AG10803 (cell line): ENCODE measurements around the gene IGFBP4.

Experiments
- DNase-seq: peaks from one replicate; pipeline ENCODE4 v3.0.0; 2010; ENCODE audit warnings: low read depth
- H3K4me3 ChIP-seq: 2 replicates; pipeline ENCODE4 v1.5.1; 2011; ENCODE audit warnings: mild to moderate bottlenecking, low read length, control low read depth
- TF ChIP-seq, protein P1 (sequence below): conservative IDR thresholded peaks from 2 replicates; pipeline ENCODE4 v1.5.1; 2011; ENCODE audit warnings: mild to moderate bottlenecking, low read length, control low read depth, inconsistent platforms

The IGFBP4 gene

DNA sequence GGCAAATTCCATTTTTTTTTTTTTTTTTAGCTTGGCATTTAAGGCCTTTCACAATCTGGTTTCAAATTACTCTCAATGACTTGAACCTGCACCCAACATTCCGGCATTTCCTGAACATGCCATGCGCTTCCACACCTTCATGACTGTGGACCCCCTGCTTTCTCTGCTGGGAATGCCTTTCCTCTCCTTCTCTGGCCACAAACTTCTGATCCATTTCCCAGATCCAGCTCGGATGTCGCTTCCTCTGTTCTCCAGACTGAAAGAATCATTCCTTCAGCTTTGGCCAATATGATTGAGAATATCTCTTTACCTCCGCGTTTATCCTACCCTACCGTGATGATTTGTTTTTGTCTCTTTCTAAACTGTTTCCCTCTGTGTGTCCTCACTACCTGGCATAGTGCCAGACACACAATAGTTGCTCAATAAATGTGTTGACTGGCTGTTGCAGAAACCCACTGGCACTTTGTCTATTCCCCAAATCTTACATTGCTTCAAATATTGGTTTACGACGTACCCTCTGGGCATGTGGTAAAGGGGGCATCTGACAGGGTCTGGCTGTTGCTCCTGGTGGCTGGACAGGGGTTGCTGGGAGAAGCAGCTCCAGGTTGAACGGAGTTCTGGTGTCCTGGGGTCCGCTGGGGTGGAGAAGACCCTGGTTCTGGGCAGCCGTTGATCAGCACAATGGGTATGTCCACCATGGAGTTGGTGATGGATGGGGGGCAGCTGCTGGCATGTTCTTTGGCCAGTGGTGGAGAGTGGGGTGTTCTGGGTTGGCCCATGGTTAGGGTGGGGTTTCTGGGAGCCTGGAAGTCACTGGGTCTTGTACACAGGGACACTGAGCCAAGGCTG, 43.5 kb downstream of the IGFBP4 start:
- TF ChIP-seq, protein P1, sequence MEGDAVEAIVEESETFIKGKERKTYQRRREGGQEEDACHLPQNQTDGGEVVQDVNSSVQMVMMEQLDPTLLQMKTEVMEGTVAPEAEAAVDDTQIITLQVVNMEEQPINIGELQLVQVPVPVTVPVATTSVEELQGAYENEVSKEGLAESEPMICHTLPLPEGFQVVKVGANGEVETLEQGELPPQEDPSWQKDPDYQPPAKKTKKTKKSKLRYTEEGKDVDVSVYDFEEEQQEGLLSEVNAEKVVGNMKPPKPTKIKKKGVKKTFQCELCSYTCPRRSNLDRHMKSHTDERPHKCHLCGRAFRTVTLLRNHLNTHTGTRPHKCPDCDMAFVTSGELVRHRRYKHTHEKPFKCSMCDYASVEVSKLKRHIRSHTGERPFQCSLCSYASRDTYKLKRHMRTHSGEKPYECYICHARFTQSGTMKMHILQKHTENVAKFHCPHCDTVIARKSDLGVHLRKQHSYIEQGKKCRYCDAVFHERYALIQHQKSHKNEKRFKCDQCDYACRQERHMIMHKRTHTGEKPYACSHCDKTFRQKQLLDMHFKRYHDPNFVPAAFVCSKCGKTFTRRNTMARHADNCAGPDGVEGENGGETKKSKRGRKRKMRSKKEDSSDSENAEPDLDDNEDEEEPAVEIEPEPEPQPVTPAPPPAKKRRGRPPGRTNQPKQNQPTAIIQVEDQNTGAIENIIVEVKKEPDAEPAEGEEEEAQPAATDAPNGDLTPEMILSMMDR, result no peak
- DNase-seq, result peak; percentile 90
- H3K4me3 ChIP-seq, result peak overlapping the region; percentile 43

DNA sequence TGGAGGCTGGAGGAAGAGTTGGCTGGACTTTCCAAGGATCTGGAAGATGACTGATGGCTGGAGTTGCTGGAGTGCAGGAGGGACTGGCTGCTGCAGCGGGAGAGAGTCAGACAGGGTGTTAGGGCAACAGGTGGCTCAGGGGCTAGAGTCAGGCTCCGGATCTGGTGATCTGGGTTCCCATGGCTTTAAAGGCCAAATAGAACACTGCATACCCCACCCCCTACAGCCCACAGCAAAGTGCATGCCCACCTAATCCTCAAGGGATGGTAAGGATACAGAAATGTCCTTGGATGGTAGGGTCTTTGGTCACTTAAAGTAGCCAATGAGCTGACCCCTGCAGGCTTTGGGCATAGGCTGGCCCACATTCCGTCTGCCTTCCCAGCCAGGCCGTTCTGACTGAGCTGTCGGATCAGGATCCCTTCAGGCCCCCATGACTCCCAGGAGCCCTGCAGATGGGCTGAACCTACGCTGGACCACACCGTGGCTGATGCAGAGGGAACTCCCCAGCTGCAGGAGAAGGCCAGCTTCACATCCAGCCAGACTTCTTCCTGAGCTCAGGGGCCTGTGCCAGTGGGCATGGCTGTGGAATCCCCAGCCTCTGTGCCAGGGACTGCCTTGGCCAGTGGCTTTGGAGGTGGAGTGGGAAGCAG, 44.2 kb downstream of the IGFBP4 start:
- no peak overlapping the region for H3K4me3 ChIP-seq
- no peak for DNase-seq
- TF ChIP-seq, protein P1, result no peak

DNA sequence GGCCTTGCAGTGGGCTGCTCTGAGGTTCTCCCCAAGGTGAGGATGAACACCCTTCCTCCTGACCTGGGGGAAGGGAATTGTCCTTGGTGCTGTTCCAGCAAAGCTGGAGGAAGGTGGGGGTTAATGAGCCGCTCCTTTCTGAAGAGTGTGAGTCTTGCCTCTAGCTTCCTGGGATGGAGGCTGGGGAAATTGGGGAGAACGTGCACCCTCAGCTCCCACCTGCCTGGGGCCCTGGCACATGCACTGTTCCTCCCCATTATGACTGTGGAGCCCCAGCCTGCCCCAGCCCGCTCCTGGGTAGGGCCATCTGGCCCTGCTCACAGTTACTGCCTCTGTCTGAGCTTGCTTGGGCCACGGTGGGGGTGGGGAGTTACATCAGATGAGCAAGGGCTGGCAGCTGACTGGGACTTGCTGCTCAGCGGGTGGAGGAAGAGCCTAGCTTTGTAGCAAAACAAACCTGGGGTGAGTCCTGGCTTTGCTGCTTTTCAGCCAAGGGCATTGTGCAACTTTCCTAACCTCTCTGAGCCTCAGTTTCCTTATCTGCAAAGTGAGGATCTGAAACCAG, 47.1 kb downstream of the IGFBP4 start:
- no peak overlapping the region; the same call in 1 of the 2 replicates for H3K4me3 ChIP-seq
- peak; percentile 86 for DNase-seq

DNA sequence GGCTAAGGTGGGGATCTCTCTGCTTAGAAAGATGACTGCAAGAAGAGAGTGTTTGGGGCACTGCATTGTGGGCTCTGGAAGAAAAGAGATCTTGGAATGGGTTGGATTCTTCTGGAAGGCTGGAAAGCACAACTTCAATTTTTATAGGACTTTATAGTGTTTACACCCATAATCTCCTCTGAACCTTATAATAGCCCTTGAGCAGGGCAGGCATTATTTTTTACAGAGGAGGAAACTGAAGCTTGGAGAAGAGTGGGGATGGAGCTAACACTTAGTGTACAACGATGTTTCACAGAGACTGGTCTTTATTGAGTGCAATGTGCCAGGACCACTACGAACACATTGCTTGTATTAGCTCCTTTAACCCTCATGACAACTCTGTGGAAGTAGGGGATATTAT, 47.7 kb downstream of the IGFBP4 start:
- DNase-seq, result no peak
- no peak overlapping the region for H3K4me3 ChIP-seq
- TF ChIP-seq, protein P1, result no peak

More for the DNA sequence above, 47.1 kb downstream of the IGFBP4 start:
- TF ChIP-seq, protein P1, result no peak

DNA sequence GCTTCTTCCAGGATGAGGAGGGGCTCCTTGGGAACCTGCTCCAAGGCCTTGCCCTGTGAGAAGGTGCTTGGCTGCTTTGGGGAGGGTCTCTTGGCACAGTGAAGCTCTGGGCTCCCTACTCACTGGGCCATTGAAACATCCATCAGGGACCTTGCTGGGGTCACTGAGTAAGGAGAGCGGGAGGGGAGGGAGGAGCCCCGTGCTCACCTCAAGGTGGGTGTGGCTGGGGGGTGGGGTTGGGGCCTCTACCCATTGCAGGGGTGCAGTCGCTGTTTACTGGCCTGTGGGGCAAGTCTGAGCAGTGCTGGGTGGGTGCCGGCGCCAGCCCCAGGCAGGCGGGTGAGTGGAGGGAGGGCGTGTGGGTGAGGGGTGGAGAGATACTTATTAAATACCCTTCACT, 48.2 kb downstream of the IGFBP4 start:
- TF ChIP-seq, protein P1, result no peak
- no peak overlapping the region for H3K4me3 ChIP-seq
- no peak for DNase-seq

DNA sequence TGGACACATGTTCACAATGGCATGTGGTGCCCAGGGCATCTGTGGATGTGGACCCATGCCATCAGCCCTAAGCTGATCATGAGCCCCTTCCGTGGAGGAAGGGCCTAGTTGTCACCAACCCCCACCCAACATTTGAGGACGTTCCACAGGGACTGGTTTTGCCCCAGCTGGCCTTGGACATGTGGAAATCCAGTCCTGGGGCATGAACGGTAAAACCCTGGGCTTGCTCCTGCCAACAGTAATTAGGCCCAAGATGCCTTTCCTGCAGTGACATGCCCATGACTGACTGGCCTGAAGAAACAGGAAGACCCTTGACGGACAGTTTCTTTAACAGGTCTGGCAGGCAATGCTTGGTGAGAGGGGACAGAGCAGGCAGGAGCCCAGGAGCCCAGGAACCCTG, 50.4 kb downstream of the IGFBP4 start:
- H3K4me3 ChIP-seq, result no peak overlapping the region
- TF ChIP-seq, protein P1, result no peak
- DNase-seq, result no peak
